IPS DF 4.7 (cell line): ENCODE results near the gene FBP2.

Experiments used
- DNase-seq: peaks from one replicate; pipeline ENCODE4 v3.0.0-alpha.2; 2013; ENCODE audit warnings: low spot score; ENCODE audit errors: extremely low read depth

Gene FBP2

DNA sequence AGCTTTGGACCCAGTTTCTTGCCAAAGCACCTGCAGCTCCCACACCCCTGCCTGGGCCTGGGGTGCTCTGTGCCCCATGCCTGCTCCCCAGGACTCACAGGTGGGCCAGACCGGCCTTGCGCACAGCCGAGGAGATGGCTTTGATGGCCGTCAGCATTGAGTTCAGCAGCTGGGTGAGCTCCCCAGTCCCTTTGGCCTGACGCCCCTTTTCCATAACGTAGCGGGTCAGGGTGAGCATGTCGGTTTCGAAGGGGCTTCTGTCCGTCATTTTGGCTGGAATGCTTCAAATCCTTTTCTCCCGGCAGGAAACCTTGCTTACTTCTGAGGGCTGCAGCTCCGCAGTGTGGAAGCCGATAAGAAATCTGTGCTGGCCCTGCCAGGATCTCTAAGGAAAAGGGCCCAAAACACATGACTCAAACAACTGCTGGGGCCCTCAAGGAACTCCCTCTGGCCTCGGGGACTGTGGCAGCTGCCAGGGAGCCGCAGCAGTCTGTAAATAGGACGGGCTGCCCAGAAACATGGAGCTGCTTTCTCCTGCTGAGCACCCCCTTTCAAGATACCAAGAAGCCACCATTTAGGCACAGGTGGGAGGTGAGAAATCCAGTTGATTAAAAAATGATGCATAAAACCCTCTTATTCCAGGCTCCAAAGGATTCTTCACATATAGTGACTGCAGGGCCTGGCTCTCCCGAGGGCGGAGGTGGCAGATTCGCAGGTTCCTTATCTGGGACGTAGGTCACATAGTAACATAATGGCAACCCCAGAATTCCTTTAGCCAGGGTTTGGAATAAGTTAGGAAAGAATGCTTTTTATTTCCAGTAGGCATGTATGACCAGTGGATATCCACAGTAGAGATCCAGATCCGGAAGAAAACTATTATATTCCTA is at the start of gene FBP2:
Gene FBP2, minus strand, starts transcription at position 366 of the 887 bp plus-strand sequence. Its CDS starts 98 bp downstream, at position 268.
- DNase-seq, result no peak

GRCh38 chr9:94643176-94643575 is 49.6 kb upstream of the FBP2 start:
- DNase-seq, result no peak

DNA sequence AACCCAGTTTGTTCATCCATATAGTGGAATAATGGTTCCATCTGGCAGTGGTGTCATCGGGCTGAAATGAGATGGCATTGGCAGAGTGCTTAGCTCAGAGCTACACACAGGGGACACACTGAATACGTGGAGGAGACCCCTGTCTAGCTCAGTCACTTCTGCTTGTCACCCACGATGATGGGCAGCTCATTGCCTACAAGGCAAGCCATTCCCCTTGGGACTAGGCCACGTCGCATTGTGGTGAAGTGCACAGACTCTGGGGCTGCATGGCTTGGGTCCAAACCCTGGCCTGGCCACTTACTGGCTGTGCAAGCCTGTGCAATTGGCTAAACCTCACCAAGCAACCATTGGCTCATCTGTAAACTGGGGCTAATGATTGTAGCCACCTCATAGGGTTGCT is 48.9 kb upstream of the FBP2 start:
- no peak for DNase-seq

DNA sequence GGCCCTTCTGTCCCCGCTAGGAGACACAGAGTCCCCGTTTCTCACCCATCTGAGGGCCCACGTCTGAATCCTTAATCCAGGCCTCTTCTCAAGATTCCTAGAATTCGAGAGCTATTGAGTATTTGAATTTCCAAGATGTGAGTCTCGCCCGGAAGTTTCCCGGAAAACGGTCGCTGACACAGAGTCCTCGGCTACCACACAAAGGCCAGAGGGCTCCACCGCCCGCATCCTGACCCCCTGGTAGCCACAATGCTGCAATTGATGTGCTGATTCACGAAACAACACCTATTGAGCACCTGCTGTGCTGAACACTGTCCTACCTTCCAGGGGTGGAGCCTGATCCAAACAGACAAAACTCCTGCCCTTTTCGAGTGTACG is 46.4 kb upstream of the FBP2 start:
- DNase-seq, result no peak

DNA sequence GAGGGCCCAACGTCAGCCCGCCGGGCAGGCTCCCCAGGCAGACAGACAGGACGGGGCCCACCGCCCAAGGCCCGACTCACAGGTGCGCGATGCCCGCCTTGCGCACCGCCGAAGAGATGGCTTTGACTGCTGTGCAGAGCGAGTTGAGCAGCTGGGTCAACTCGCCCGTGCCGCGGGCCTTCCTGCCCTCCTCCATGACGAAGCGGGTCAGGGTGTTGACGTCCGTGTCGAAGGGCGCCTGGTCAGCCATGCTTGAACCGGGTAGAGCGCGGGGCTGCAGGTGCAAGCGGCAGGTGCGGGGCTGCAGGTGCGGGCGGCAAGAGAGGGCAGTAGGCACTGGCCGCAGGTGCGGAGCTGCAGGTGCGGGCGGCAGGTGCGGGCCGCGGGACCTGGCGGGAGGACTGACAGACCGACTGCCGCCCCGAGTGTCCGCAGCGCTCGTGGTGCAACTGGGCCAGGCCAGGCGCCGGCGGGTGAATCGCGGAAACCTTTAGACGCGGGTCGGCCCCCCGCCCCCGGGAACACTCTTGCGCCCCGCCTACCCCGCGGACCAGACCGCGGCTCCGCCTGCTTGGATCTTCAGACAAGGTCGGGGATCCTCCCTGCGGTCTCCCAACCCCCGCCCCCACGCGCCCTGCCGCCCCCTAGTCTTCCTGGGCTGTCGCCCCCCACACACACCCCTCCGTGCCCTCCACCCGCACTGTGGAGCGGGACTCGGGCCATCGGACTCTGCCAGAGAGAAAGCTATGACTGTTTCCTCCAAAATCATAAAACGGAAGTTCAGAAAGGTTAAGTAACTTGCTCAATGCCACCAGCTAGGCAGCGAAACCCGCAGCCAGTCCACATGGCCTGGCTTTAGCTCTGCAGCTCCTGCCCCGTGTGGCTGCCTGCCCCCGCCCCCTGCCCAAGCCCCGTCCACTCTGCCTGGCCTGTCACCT is 45.7 kb upstream of the FBP2 start, which contains the start of gene FBP1:
Gene FBP1, minus strand, starts transcription at position 458 of the 938 bp plus-strand sequence. Its CDS starts 208 bp downstream, at position 250.
- DNase-seq, result no peak

GRCh38 chr9:94638335-94639060 is 44.9 kb upstream of the FBP2 start:
- no peak for DNase-seq

GRCh38 chr9:94632737-94633136 is 39.1 kb upstream of the FBP2 start:
- DNase-seq, result no peak

DNA sequence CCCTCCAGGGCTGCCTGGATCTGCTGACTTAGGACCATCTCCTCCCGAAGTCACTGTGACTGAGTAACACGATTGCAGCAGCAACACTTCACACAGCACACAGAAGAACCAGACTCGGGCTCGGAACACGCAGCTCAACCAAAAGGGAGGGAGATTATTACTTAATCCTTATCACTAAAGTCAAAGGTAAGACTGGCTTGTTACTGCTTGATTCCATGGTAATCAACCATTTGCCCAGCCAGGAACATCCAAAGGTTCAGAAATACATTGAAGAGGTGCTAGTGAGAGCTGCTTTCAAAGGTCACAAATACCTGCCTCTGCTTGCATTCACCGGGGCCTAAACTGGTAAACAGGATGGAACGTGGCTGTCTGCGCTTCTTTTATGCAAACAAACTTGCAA is 38.0 kb upstream of the FBP2 start:
- no peak for DNase-seq

GRCh38 chr9:94630833-94631232 is 37.2 kb upstream of the FBP2 start:
- DNase-seq, result no peak

GRCh38 chr9:94630281-94630680 is 36.7 kb upstream of the FBP2 start:
- DNase-seq, result no peak

DNA sequence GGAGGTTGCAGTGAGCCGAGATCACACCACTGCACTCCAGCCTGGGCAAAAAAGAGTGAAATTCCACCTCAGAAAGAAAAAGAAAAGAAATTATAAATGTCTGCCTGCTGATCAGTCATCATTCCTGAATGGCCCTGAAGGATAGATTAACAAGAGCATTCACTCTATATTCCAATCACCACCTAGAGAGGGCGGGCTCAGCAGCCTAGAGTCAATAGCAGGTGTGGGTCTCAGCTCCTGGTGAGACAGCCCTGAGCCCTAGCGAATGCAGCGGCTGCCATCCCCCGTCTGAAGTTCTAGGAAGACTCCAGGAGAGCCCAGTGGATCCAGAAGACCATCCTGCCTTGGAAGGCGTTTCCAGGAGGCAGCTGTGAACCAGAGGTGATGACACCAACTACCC is 33.7 kb upstream of the FBP2 start:
- no peak for DNase-seq

DNA sequence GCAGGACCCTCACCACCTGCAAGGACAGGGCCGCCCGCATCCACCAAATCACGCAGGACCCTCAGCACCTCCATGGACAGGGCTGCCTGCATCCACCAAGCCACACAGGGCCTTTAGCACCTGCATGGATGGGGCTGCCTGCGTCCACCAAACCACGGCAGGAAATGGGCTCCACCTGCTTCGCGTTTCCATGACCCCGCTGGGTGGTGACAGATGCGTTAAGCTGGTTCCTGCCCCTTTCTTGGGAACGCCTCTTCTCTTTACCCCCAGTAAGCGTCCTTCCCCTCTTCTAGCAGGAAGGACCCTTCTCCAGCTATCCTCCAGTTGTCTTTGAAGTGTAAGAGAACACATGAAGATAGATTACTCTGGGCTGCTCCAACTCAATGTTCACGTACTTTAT is 32.2 kb upstream of the FBP2 start:
- DNase-seq, result no peak

DNA sequence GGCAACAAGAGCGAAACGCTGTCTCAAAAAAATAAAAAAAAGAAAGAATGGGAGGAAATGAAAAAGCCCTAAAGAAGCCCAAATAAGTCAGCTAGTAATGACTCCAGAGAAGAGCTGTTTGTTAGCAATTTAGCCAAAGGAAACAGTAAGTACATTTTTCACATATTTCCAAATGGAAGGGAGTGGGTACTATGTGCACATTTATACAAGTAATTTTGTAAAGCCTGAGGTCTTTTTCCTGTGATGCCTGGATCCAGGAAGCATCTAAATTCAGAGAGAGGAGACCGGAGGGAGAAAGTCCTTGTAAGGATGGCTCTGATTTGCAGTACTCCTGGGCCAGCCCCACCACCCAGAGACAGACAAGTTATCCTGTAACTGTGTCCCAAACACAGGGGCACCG is 31.0 kb upstream of the FBP2 start:
- no peak for DNase-seq

DNA sequence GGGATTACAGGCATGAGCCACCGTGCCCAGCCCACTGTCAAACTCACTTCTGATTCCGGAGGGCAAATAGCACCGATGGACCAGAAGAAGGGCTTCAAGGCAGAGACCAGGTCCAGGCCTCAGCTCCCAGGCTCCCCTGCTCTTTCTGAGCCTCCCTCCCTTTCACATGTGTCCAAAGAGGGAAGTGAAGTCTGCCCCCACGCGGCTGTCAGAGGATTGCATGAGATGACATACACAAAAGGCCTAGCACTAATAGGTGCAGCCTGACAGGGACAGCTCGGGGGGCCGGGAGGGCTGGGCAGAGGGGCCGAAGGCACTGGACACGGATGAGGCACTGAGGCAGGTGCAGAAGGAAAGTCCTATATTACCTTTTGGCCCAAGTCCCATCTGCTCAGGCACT is 29.6 kb upstream of the FBP2 start:
- DNase-seq, result no peak

DNA sequence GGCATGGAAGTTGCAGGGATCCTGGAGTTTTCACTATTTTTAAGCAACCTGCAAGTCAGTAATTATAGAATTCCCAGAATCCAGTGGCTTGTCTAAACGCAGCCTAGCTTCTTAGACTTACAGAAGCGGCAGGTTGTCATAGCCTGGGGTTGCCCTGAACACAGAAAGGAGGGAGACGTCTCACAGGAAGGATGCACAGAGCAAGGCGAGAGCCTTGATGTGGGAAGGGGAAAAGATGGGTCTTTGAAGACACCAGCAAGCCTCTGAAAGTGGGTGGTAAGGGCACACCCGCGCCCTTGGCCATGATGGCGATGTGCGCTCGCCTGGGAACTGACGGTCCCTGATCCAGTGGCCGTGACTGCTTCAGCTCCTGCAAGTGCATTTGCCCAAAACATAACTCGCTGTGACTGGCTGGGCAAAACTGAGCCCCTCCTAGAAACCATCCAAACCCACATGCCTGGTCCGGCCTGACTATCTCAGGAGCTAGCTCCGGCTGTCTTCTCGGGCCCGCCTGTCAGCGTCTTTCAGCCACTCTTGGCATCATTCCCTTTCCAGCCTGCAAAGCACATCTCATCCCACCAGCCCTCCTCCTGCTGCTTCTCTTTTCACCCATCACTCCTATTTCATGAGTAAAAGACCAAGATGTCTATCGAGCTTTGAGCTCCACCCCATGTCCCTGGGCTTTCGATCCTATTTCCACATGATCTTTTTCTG is 28.6 kb upstream of the FBP2 start:
- DNase-seq, result no peak

DNA sequence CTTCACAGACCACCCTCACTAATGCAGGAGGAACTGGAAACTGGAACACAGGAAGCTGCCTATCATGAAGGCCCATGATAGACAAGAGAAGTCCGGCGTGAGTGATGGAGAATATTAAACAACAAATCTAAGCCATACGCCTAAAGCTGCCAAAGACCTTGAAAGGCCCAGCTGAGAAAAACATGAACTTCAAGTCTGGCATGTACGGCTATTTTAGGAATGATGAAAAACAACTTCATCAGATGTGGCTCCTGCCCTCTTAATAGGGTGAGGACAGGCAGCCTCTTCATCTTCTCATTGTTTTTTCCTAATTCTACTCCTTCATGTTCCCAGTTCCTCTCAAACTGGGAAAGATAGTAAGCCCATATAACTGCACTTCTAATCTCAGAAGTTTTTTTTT is 25.4 kb upstream of the FBP2 start:
- no peak for DNase-seq

GRCh38 chr9:94613003-94613402 is 19.4 kb upstream of the FBP2 start:
- DNase-seq, result no peak

DNA sequence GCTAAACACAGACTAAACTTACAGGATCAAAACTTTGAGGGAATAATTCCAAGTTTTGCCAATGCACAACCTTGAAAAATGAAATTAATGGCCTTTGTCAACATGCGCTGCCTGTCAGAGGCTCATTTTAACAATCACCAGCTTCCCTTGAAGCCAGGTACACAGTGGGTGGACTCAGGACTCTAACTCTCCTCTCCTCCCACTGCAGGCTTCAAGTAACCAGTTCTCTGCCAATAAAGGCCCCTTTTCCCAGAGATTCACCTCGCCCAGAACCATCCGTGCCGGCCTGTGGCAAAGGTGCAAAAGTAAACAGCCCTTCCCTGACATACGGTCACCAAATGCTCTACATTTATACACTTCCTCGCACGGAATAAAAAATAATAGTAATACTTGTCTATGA is 18.4 kb upstream of the FBP2 start:
- no peak for DNase-seq

DNA sequence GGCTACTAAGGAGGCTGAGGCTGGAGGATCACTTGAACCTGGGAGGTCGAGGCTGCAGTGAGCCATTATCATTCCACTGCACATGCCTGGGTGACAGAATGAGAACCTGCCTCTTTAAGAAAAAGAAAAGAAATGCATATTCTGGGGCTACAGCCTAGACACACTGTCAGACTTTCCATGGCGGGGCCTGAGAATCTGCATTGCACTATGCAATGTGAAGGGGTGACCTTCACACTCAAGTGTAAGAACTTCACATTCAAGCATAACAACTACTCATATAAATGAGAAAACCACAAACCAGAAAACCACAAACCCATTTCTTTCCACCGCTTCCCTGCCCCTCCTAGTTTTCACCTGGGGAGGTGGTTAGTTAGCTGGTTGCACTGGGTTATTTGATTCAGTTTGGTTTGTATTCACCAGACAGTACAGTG is 18.0 kb upstream of the FBP2 start:
- no peak for DNase-seq

DNA sequence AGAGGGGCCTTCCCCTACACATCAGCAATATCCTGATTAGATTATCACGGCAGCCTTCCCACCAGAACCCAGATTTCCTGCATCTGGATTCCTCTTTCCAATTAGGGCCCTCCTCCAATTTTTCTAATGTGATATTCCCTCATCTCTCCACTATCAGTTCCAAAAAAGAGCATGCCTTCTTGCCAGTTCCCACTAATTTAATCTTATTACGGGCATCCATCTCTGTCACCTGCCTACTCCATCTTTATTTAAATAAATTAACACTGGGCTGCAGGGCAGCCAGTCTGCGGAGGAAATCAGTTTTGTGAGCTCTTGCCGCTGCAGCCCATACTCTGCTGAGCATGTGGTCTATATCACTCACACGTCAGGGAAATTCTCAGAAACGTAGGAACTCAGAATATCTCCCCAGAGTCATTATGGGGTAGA is 16.6 kb upstream of the FBP2 start:
- DNase-seq, result no peak

- no peak for DNase-seq
Measured at GRCh38 chr9:94607423-94607691, 13.7 kb upstream of the FBP2 start.
